ENCODE data around the gene HBD.

GRCh38 chr11:5245155-5245554 is 10.9 kb upstream of the HBD start:
- no peak for TF ChIP-seq CHD4 (IDR thresholded peaks at IDR 0.05; ENCODE audit: insufficient read depth, insufficient replicate concordance, low read depth, low read length, poor library complexity, severe bottlenecking)
- no peak for TF ChIP-seq SP1 (CRISPR knock-in tag; IDR thresholded peaks at IDR 0.05)

Measured in K562 (cell line).